Endodermal cell (in vitro differentiated cells): Measurements from ENCODE around the gene POGZ. TPM values are rescaled to one million over a fixed set of nuclear protein-coding genes. Genes with fewer than 3 reads are reported as not detected.
A peak's percentile ranks its signal among the peaks of the same experiment; 100 is the strongest.

Experiments used
- DNase-seq: peaks from one replicate; pipeline ENCODE4 v3.0.0-alpha.2; 2017
- H3K27ac ChIP-seq: 2 replicates; pipeline ENCODE4 v1.5.1; 2013; ENCODE audit warnings: mild to moderate bottlenecking, low read depth, low read length, moderate library complexity
- H3K27me3 ChIP-seq: 2 replicates; pipeline ENCODE4 v1.6.1; 2013; ENCODE audit warnings: mild to moderate bottlenecking, low read length, moderate library complexity; ENCODE audit not compliant: insufficient read depth, control insufficient read depth, poor library complexity, severe bottlenecking
- H3K36me3 ChIP-seq: 2 replicates; pipeline ENCODE4 v1.7.0; 2013; ENCODE audit warnings: mild to moderate bottlenecking, low read length, moderate library complexity; ENCODE audit not compliant: control insufficient read depth, insufficient read depth
- H3K4me1 ChIP-seq: one replicate; pipeline ENCODE4 v1.7.0; 2013; ENCODE audit warnings: low read length; ENCODE audit not compliant: control insufficient read depth, insufficient read depth
- H3K4me3 ChIP-seq: 2 replicates; pipeline ENCODE4 v1.5.1; 2013; ENCODE audit warnings: mild to moderate bottlenecking, low read length, moderate library complexity
- H3K9ac ChIP-seq: 2 replicates; pipeline ENCODE4 v1.6.1; 2013; ENCODE audit warnings: mild to moderate bottlenecking, low read length, moderate library complexity; ENCODE audit not compliant: poor library complexity, severe bottlenecking; ENCODE audit errors: extremely low read depth
- H3K9me3 ChIP-seq: 2 replicates; pipeline ENCODE4 v1.6.1; 2013; ENCODE audit warnings: mild to moderate bottlenecking, low read length, moderate library complexity; ENCODE audit not compliant: control insufficient read depth
- H3K27ac Mint-ChIP-seq: 2 replicates; pipeline ENCODE4 v1.8.0; 2020; ENCODE audit warnings: mixed read lengths
- H3K27me3 Mint-ChIP-seq: 2 replicates; pipeline ENCODE4 v1.8.0; 2021; ENCODE audit warnings: mild to moderate bottlenecking, mixed read lengths; ENCODE audit not compliant: insufficient read depth
- H3K36me3 Mint-ChIP-seq: 2 replicates; pipeline ENCODE4 v1.8.0; 2020; ENCODE audit warnings: low read depth, mixed read lengths
- H3K4me1 Mint-ChIP-seq: 2 replicates; pipeline ENCODE4 v1.8.0; 2020; ENCODE audit warnings: mixed read lengths
- H3K4me3 Mint-ChIP-seq: 2 replicates; pipeline ENCODE4 v1.8.0; 2020; ENCODE audit warnings: mild to moderate bottlenecking, moderate library complexity, mixed read lengths
- H3K9me3 Mint-ChIP-seq: 2 replicates; pipeline ENCODE4 v1.8.0; 2020; ENCODE audit warnings: mild to moderate bottlenecking, mixed read lengths
- CTCF ChIP-seq: fragments of 200-600 bp; sonication (generic); conservative IDR thresholded peaks from 2 replicates; pipeline ENCODE4 v1.5.0; 2021; ENCODE audit warnings: antibody characterized with exemption, mild to moderate bottlenecking
- WGBS, 2 experiments: methylation state at CpG; one replicate each; pipeline versions ENCODE4 v1.1.5 to v1.1.7; 2013; ENCODE audit warnings: missing lambda C conversion rate in 2 of 2, mixed read lengths in 1 of 2; ENCODE audit not compliant: insufficient coverage in 1 of 2, insufficient read length in 1 of 2; 5-methylcytosine and 5-hydroxymethylcytosine counted together
- total RNA-seq, 2 donors: library from RNA; stranded (reverse); fragmentation: NEBNext Ultra II Directional in 1 of 2; extraction: Animal tissue kit (Norgen Biotek cat#: 25700) in 1 of 2; gene quantifications; 2 replicates in 1 of 2; 3 replicates in 1 of 2; pipeline ENCODE4 v1.2.1, GENCODE V29; 2021

Gene POGZ
- total RNA-seq, 2 donors from 2014 or later = 138 to 165 TPM

DNA sequence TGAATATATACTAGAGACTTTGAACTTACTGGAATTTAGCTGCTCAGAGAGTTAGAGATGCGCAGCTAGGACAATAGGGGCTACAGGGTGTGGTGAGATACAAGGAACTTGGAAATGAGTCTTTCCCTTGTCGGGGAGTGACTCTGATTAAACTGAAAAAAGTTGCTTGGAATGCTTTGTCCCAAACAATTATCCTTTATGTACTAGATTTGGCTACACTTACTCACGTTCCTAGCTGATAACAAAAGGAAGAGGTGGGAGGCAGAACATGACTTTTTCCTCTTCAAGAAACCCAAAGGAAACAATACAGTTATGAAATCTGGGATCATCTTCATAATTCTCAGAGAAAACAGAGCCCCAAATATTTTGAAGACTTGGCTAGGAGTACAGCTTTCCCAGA lies 45.0 kb upstream of the POGZ start:
- Mint-ChIP-seq H3K36me3 (no peaks in the 10 kb centered on the region), H3K9me3 (no peaks in the 10 kb centered on the region), H3K4me3 (no peak overlapping the region), H3K27ac (no peak overlapping the region), H3K27me3 (peaks cover 3% of the 10 kb centered on the region), H3K4me1 (peaks cover 26% of the 10 kb centered on the region)
- no peaks in the 10 kb centered on the region for H3K27me3 ChIP-seq
- DNase-seq = no peak
- no peaks in the 10 kb centered on the region for H3K9me3 ChIP-seq
- H3K36me3 ChIP-seq = no peaks in the 10 kb centered on the region
- peaks cover 15% of the 10 kb centered on the region for H3K4me1 ChIP-seq
- WGBS, 2 experiments = 89 to 92% methylated on average over 2 to 3 of the region's 3 CpGs
- no peak overlapping the region for H3K9ac ChIP-seq
- no peak overlapping the region for H3K4me3 ChIP-seq
- no peak overlapping the region for H3K27ac ChIP-seq
- no peak for TF ChIP-seq CTCF

GRCh38 chr1:151502859-151503780 lies 43.8 kb upstream of the POGZ start:
- H3K27ac Mint-ChIP-seq = peak overlapping the region; percentile 69
- DNase-seq = peak; percentile 56
- H3K27me3 ChIP-seq = no peaks in the 10 kb centered on the region
- TF ChIP-seq CTCF = no peak
- peaks cover 15% of the 10 kb centered on the region for H3K4me1 ChIP-seq
- H3K4me1 Mint-ChIP-seq = peaks cover 26% of the 10 kb centered on the region
- H3K9me3 ChIP-seq = no peaks in the 10 kb centered on the region
- no peaks in the 10 kb centered on the region for H3K36me3 Mint-ChIP-seq
- no peaks in the 10 kb centered on the region for H3K9me3 Mint-ChIP-seq
- H3K4me3 ChIP-seq = peak overlapping the region; percentile 21
- WGBS, 2 experiments = 68 to 76% methylated on average over 5 to 7 of the region's 7 CpGs
- peak overlapping the region; percentile 46 for H3K9ac ChIP-seq
- H3K27ac ChIP-seq = no peak overlapping the region
- H3K27me3 Mint-ChIP-seq = peaks cover 3% of the 10 kb centered on the region
- no peaks in the 10 kb centered on the region for H3K36me3 ChIP-seq
- no peak overlapping the region for H3K4me3 Mint-ChIP-seq

DNA sequence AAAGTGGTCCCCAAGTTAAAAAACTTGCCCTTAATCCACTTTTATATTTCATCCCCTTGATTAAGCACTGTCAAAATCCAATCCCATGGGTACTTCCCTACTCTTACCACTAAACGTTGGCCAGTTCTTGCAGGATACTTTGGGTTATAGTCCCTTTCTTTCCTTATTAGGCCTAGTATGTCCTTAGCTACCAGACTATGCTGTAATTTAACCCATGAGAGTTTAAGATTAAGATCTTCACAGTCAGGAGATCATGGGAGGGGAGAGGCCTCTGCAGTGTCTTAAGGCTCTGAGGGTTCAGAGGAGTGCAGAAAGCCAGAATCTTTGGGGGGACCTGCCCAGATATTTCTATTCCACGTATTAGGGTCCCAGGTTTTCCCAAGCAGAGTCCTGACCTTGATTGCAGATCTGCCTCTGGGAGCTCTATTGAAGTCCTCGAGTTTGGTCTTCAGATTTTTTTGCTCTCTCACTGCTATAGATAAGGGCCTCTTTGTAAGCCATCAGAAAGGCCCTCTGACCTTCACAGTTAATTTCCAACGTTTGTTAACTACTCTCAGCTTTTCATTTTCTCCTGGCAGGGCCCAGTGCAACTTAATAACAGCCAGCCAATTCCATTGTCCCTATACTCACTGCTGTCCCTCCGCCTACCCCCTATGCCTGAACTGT lies 42.9 kb upstream of the POGZ start:
- Mint-ChIP-seq H3K4me3 (no peak overlapping the region), H3K9me3 (no peaks in the 10 kb centered on the region), H3K27me3 (peaks cover 3% of the 10 kb centered on the region), H3K36me3 (no peaks in the 10 kb centered on the region), H3K27ac (peak overlapping the region; percentile 69), H3K4me1 (peaks cover 26% of the 10 kb centered on the region)
- Histone ChIP-seq H3K4me3 (peak overlapping the region; percentile 21), H3K36me3 (no peaks in the 10 kb centered on the region), H3K27ac (no peak overlapping the region), H3K4me1 (peaks cover 15% of the 10 kb centered on the region), H3K27me3 (no peaks in the 10 kb centered on the region), H3K9ac (peak overlapping the region; percentile 46), H3K9me3 (no peaks in the 10 kb centered on the region)
- no peak for TF ChIP-seq CTCF
- peak; percentile 43 for DNase-seq
- WGBS, 2 experiments = 65 to 87% methylated on average over 4 to 5 of the region's 5 CpGs
